ENCODE data around the gene SCAMP2. TPM values are rescaled to one million over a fixed set of nuclear protein-coding genes. Genes with fewer than 3 reads are reported as not detected.

Gene SCAMP2
- total RNA-seq, 1 experiment from 2014 or later = 97.4 TPM

DNA sequence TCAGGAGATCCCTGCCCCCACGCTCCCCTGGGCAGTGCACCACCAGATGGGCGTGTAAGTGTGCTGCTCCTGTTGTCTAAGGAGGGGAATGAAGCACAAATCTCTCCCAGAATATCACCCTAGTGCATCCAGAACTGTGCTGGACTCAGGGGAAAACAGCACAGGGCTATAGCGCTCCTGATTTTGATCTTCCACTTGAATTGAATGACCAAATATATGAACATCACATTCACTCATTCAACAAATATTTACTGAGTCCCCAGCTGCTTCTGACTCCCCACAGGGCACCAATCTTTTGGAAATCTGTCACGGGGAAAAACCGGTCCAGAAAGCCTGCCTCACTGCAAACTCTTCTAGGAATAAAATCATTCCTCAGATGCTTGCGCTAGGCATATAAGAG is 44.3 kb downstream of the SCAMP2 start:
- POLR2A ChIA-PET = no interaction called here
- no peak for DNase-seq
- Mint-ChIP-seq H3K4me1 (ENCODE audit: low read depth, unreplicated experiment) (no peaks in the 10 kb centered on the region), H3K36me3 (ENCODE audit: insufficient read depth, unreplicated experiment) (no peaks in the 10 kb centered on the region), H3K4me3 (ENCODE audit: unreplicated experiment) (no peak overlapping the region), H3K9me3 (ENCODE audit: unreplicated experiment) (no peaks in the 10 kb centered on the region), H3K27me3 (ENCODE audit: insufficient read depth, unreplicated experiment) (peaks cover 4% of the 10 kb centered on the region), H3K27ac (ENCODE audit: unreplicated experiment) (no peak overlapping the region)
- no peak overlapping the region for H3K4me3 ChIP-seq (ENCODE audit: low read depth, low read length)
- TF ChIP-seq, protein P1, sequence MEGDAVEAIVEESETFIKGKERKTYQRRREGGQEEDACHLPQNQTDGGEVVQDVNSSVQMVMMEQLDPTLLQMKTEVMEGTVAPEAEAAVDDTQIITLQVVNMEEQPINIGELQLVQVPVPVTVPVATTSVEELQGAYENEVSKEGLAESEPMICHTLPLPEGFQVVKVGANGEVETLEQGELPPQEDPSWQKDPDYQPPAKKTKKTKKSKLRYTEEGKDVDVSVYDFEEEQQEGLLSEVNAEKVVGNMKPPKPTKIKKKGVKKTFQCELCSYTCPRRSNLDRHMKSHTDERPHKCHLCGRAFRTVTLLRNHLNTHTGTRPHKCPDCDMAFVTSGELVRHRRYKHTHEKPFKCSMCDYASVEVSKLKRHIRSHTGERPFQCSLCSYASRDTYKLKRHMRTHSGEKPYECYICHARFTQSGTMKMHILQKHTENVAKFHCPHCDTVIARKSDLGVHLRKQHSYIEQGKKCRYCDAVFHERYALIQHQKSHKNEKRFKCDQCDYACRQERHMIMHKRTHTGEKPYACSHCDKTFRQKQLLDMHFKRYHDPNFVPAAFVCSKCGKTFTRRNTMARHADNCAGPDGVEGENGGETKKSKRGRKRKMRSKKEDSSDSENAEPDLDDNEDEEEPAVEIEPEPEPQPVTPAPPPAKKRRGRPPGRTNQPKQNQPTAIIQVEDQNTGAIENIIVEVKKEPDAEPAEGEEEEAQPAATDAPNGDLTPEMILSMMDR (IDR thresholded peaks at IDR 0.05; ENCODE audit: insufficient read depth in 1 of 2, low read depth in 1 of 2, low read length in 1 of 2, severe bottlenecking in 1 of 2, unreplicated experiment in 1 of 2) = no peak
- H3K9me3 ChIP-seq = no peaks in the 10 kb centered on the region
- H3K4me1 ChIP-seq = no peaks in the 10 kb centered on the region
- peaks cover 1% of the 10 kb centered on the region; the same call in 1 of the 2 replicates for H3K27me3 ChIP-seq (replicated peaks; ENCODE audit: control insufficient read depth, insufficient read depth, low read length)
- H3K36me3 ChIP-seq (ENCODE audit: control insufficient read depth, insufficient read depth, low read length) = no peaks in the 10 kb centered on the region
- intact Hi-C loops (cut with micrococcal nuclease; ENCODE audit: unreplicated experiment) = no loop called here
- BruUV-seq (replicated peaks) = no TSS peak
- CTCF ChIA-PET = no interaction called here

DNA sequence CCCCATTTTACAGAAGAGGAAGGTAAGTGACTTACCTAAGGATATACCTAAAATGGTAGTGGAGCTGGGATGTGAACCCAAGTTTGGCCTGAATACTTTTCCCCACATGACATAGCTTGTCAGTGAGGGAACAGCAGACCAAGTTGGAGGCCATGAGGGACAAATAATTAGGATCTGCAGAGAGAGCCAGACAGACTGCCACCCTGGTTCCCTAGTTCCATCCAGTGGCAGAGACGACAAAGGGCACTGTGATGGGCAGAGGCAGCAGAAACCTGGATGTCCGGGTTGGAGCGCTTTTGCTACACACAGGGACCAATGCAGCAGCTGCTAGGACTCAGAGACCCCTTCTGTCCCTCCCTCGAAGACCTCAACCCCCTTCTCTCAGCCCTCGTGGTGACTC is 45.6 kb downstream of the SCAMP2 start:
- intact Hi-C loops (cut with micrococcal nuclease; ENCODE audit: unreplicated experiment) = no loop called here
- Mint-ChIP-seq H3K27me3 (ENCODE audit: insufficient read depth, unreplicated experiment) (peaks cover 10% of the 10 kb centered on the region), H3K36me3 (ENCODE audit: insufficient read depth, unreplicated experiment) (no peaks in the 10 kb centered on the region), H3K4me3 (ENCODE audit: unreplicated experiment) (no peak overlapping the region), H3K9me3 (ENCODE audit: unreplicated experiment) (no peaks in the 10 kb centered on the region), H3K4me1 (ENCODE audit: low read depth, unreplicated experiment) (no peaks in the 10 kb centered on the region), H3K27ac (ENCODE audit: unreplicated experiment) (no peak overlapping the region)
- ChIA-PET POLR2A (no interaction called here), CTCF (no interaction called here)
- no peak for DNase-seq
- H3K36me3 ChIP-seq (ENCODE audit: control insufficient read depth, insufficient read depth, low read length) = no peaks in the 10 kb centered on the region
- peaks cover 1% of the 10 kb centered on the region; the same call in 1 of the 2 replicates for H3K27me3 ChIP-seq (replicated peaks; ENCODE audit: control insufficient read depth, insufficient read depth, low read length)
- TF ChIP-seq, protein P1 (IDR thresholded peaks at IDR 0.05; ENCODE audit: insufficient read depth in 1 of 2, low read depth in 1 of 2, low read length in 1 of 2, severe bottlenecking in 1 of 2, unreplicated experiment in 1 of 2) = no peak
- BruUV-seq (replicated peaks) = no TSS peak
- no peaks in the 10 kb centered on the region for H3K4me1 ChIP-seq
- H3K4me3 ChIP-seq (ENCODE audit: low read depth, low read length) = no peak overlapping the region
- no peaks in the 10 kb centered on the region for H3K9me3 ChIP-seq

- Histone ChIP-seq H3K9me3 (no peaks in the 10 kb centered on the region), H3K4me3 (ENCODE audit: low read depth, low read length) (no peak overlapping the region), H3K27me3 (replicated peaks; ENCODE audit: control insufficient read depth, insufficient read depth, low read length) (peaks cover 1% of the 10 kb centered on the region; the same call in 1 of the 2 replicates), H3K4me1 (no peaks in the 10 kb centered on the region), H3K36me3 (ENCODE audit: control insufficient read depth, insufficient read depth, low read length) (no peaks in the 10 kb centered on the region)
- CTCF ChIA-PET = interaction anchor here (1.2 kb wide), 1 partner anchor 14 kb away, joined by 3 read pairs; no protein-coding TSS in a partner anchor
- no peaks in the 10 kb centered on the region for H3K36me3 Mint-ChIP-seq (ENCODE audit: insufficient read depth, unreplicated experiment)
- H3K4me3 Mint-ChIP-seq (ENCODE audit: unreplicated experiment) = no peak overlapping the region
- TF ChIP-seq, protein P1 (IDR thresholded peaks at IDR 0.05; ENCODE audit: insufficient read depth in 1 of 2, low read depth in 1 of 2, low read length in 1 of 2, severe bottlenecking in 1 of 2, unreplicated experiment in 1 of 2) = no peak
- H3K27me3 Mint-ChIP-seq (ENCODE audit: insufficient read depth, unreplicated experiment) = peaks cover 10% of the 10 kb centered on the region
- H3K9me3 Mint-ChIP-seq (ENCODE audit: unreplicated experiment) = no peaks in the 10 kb centered on the region
- BruUV-seq (replicated peaks) = no TSS peak
- DNase-seq = no peak
- POLR2A ChIA-PET = no interaction called here
- H3K4me1 Mint-ChIP-seq (ENCODE audit: low read depth, unreplicated experiment) = no peaks in the 10 kb centered on the region
- intact Hi-C loops (cut with micrococcal nuclease; ENCODE audit: unreplicated experiment) = no loop called here
- no peak overlapping the region for H3K27ac Mint-ChIP-seq (ENCODE audit: unreplicated experiment)
Measured at GRCh38 chr15:74826921-74827320, 46.2 kb downstream of the SCAMP2 start.
